GM18511 (cell line): ENCODE results near the gene ERICH6B.

Experiments used
- ATAC-seq: cut with Tn5 transposase; IDR thresholded peaks from one replicate; pipeline ENCODE4 v1.9.1; 2021; ENCODE audit warnings: mild to moderate bottlenecking, moderate library complexity; ENCODE audit not compliant: unreplicated experiment

The ERICH6B gene

DNA sequence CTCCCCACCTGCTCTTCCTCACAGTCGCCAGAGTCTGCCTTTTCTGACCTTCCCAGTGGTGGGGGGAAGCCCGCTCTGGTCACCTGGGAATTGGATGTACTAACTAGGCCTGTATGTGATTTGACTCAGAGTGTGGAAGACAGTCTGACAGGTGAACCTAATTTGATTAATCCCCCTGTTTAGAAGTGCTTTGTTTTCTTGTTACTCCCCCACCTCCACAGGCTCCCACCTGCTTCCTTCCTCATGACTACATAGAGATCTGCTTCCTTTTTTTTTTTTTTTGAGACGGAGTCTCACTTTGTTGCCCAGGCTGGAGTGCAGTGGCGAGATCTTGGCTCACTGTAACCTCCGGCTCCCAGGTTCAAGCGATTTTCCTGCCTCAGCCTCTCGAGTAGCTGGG, 106.8 kb downstream of the ERICH6B start:
- no peak for ATAC-seq

DNA sequence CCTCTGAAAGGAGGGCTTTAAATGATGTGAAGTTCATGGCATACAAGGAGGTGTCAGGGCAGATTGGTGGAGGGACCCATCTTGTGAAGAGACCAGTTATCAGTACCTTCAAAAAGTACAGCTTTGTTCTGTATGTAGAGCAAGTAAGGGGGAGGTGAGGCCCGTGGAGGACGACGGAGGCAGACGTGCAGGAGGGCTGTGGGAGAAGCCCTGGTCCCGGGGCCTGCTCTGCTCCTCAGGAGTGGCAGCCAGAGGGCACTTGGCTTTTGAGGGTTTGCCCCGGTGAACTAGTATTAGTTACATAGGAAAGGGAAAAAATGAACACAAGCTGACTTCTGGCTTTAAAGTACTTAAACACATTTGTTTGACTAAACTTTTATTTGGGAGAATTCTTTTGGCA, 108.7 kb downstream of the ERICH6B start:
- no peak for ATAC-seq

GRCh38 chr13:45503658-45504057, 111.9 kb downstream of the ERICH6B start:
- no peak for ATAC-seq

DNA sequence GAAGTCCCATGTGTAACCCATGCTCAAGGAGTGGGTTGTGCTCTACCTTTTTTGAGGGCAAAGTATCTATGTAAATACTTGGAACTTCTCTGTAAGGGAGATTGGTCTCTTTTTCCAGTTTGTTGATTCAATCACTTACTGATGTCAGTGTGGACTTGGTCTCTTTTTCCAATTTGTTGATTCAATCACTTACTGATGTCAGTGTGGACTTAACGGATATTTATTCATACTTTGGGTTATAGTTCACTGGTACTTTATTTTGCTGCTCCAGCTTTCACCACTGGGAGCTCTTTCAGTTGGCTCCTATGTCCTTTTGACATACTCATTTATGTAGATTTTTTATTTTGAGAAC, 114.4 kb downstream of the ERICH6B start:
- ATAC-seq, result no peak

GRCh38 chr13:45500492-45501174, 114.9 kb downstream of the ERICH6B start:
- ATAC-seq, result no peak

- no peak for ATAC-seq
Measured at GRCh38 chr13:45496942-45497341, 118.6 kb downstream of the ERICH6B start.

- no peak for ATAC-seq
Measured at GRCh38 chr13:45492538-45492937, 123.0 kb downstream of the ERICH6B start.
